OCI-LY3 (cell line): ENCODE measurements around the gene SHH.

Experiments
- H2AFZ ChIP-seq: fragments of 200-600, 300-600 bp; shearing (Covaris generic); 2 replicates; pipeline ENCODE4 v1.6.0; 2014; ENCODE audit warnings: antibody characterized with exemption, low read depth, low read length
- H3K27ac ChIP-seq: fragments of 200-600, 300-600 bp; sonication (generic); 2 replicates; pipeline ENCODE4 v1.5.1; 2014; ENCODE audit warnings: mild to moderate bottlenecking, low read length, moderate library complexity, mixed read lengths
- H3K27me3 ChIP-seq: fragments of 200-600, 300-600 bp; sonication (generic); 2 replicates; pipeline ENCODE4 v1.6.1; 2014; ENCODE audit warnings: low read depth, low read length, mixed read lengths
- H3K36me3 ChIP-seq: fragments of 200-600, 300-600 bp; sonication (generic); replicated peaks from 2 replicates; pipeline ENCODE3; 2014; ENCODE audit warnings: low read depth, low read length, mixed read lengths
- H3K4me1 ChIP-seq: fragments of 300-600, 200-600 bp; sonication (generic); 2 replicates; pipeline ENCODE4 v1.6.1; 2014; ENCODE audit warnings: low read length, mixed read lengths
- H3K4me2 ChIP-seq: fragments of 200-600, 300-600 bp; sonication (generic); 2 replicates; pipeline ENCODE4 v1.6.1; 2014; ENCODE audit warnings: low read length, mixed read lengths
- H3K4me3 ChIP-seq: fragments of 300-600, 200-600 bp; sonication (generic); 2 replicates; pipeline ENCODE4 v1.5.1; 2014; ENCODE audit warnings: antibody characterized with exemption, mild to moderate bottlenecking, low read length, moderate library complexity
- H3K79me2 ChIP-seq: fragments of 300-600, 200-600 bp; shearing (Covaris generic); 2 replicates; pipeline ENCODE4 v1.6.1; 2014; ENCODE audit warnings: mild to moderate bottlenecking, low read length, mixed read lengths
- H3K9ac ChIP-seq: fragments of 300-600, 200-600 bp; shearing (Covaris generic); 2 replicates; pipeline ENCODE4 v1.6.0; 2014; ENCODE audit warnings: mild to moderate bottlenecking, low read length, moderate library complexity
- H3K9me3 ChIP-seq: fragments of 200-600, 300-600 bp; shearing (Covaris generic); 2 replicates; pipeline ENCODE4 v1.6.1; 2014; ENCODE audit warnings: low read length, mixed read lengths; ENCODE audit not compliant: insufficient read depth
- H4K20me1 ChIP-seq: fragments of 200-600, 300-600 bp; sonication (generic); 2 replicates; pipeline ENCODE4 v1.6.1; 2016; ENCODE audit warnings: low read length, mixed read lengths; ENCODE audit not compliant: insufficient read depth
- EZH2phosphoT487 ChIP-seq: fragments of 200-600 bp; shearing (Covaris generic); IDR thresholded peaks from 2 replicates; pipeline ENCODE4 v1.6.1; 2018; ENCODE audit warnings: antibody characterized with exemption, mixed run types, low read depth
- TF ChIP-seq, protein P1 (sequence below): fragments of 200-600, 300-600 bp; sonication (generic); IDR thresholded peaks from 2 replicates; pipeline ENCODE4 v1.5.1; 2014; ENCODE audit warnings: antibody characterized with exemption, low read length, low read depth

SHH gene

DNA sequence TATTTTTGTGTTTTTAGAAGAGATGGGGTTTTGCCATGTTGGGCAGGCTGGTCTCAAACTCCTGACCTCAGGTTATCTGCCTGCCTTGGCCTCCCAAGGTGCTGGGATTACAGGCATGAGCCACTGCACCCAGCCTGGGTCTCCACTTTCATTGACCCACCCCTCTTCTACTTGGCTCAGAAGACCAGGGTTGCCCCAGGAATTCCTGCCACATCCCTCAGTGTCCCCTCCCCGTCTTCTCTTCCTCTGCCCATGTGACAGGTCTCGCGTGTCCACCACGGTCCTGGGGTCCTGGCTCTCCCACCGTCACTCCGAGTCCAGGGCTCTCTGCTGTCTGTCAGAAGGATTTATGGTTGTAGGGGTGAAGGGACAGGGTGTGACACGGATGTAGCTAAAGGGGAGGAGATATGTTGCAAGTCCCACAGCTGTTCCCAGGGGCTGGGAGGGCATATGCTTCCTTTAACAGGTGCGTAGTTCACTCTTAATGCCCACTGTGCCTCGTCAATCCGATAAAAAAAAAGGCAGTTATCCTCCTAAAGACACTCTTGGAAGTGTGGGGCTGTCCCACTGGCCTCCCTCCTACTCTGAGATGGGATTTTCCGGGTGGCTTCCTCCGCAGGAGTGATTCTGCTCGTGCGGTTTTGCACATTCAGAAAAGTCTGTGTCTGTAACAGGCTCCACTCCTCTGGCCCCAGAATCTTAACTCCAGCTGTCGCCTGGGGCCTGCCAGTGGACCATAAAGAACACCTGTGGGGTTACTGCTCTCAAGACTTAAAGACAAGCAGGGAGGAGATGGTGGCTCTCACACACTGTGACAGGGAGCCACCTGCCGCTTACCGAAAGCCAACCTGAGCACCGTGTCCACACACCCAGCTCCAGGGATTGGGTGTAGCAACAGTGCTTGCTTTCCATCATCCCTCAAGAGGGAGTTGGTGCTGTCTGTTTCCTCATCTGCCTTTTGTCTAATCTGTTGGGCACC, 36.7 kb upstream of the SHH start:
- H4K20me1 ChIP-seq: no peaks in the 10 kb centered on the region
- no peak overlapping the region for H3K27ac ChIP-seq
- H3K9me3 ChIP-seq: no peaks in the 10 kb centered on the region
- H3K4me2 ChIP-seq: no peak overlapping the region
- no peaks in the 10 kb centered on the region for H3K36me3 ChIP-seq
- no peak overlapping the region for H3K4me3 ChIP-seq
- H3K9ac ChIP-seq: no peak overlapping the region
- no peaks in the 10 kb centered on the region for H3K4me1 ChIP-seq
- H3K27me3 ChIP-seq: peaks cover 11% of the 10 kb centered on the region
- no peak for TF ChIP-seq EZH2phosphoT487
- TF ChIP-seq, protein P1, sequence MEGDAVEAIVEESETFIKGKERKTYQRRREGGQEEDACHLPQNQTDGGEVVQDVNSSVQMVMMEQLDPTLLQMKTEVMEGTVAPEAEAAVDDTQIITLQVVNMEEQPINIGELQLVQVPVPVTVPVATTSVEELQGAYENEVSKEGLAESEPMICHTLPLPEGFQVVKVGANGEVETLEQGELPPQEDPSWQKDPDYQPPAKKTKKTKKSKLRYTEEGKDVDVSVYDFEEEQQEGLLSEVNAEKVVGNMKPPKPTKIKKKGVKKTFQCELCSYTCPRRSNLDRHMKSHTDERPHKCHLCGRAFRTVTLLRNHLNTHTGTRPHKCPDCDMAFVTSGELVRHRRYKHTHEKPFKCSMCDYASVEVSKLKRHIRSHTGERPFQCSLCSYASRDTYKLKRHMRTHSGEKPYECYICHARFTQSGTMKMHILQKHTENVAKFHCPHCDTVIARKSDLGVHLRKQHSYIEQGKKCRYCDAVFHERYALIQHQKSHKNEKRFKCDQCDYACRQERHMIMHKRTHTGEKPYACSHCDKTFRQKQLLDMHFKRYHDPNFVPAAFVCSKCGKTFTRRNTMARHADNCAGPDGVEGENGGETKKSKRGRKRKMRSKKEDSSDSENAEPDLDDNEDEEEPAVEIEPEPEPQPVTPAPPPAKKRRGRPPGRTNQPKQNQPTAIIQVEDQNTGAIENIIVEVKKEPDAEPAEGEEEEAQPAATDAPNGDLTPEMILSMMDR: no peak
- H3K79me2 ChIP-seq: no peaks in the 10 kb centered on the region
- H2AFZ ChIP-seq: no peak overlapping the region

DNA sequence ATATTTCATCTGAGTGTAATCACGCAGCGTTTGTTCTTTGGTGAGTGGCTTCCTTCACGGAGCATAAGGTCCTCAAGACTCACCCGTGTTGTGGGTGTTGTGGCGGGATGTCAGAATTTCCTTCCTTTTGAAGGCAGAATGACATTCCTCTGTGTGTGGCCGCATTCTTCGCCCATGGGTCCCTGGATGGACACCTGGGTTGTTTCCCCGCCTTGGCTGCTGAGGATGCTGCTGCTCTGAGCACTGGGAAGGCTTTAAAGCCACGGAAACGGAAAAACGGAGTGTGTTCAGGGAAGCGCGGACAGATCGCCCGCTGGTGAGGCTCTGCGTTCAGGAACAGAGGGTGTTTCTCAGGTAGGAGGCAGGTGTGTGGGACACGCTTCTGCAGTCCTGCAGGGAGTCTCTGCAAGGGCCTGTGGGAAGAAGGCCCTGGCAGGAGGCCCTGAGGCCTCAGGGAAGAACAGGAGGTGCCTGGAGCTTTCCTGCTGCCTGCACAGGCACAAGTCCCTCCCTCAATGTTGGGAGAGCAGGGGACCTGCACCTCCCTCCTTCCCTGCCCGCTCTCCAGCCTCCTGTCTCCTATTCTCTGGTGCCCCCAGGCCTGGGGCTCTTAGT, 35.7 kb upstream of the SHH start:
- Histone ChIP-seq H3K9ac (no peak overlapping the region), H3K36me3 (no peaks in the 10 kb centered on the region), H2AFZ (no peak overlapping the region), H3K27me3 (peaks cover 11% of the 10 kb centered on the region; the same call in 1 of the 2 replicates), H3K4me1 (no peaks in the 10 kb centered on the region), H3K4me2 (no peak overlapping the region), H3K79me2 (no peaks in the 10 kb centered on the region), H4K20me1 (no peaks in the 10 kb centered on the region), H3K9me3 (no peaks in the 10 kb centered on the region), H3K4me3 (no peak overlapping the region), H3K27ac (no peak overlapping the region)
- TF ChIP-seq, protein P1: no peak
- TF ChIP-seq EZH2phosphoT487: no peak

- no peak overlapping the region for H3K4me3 ChIP-seq
- H3K9ac ChIP-seq: no peak overlapping the region
- no peak overlapping the region for H3K4me2 ChIP-seq
- H2AFZ ChIP-seq: no peak overlapping the region
- no peak overlapping the region for H3K27ac ChIP-seq
- no peaks in the 10 kb centered on the region for H3K9me3 ChIP-seq
- H3K79me2 ChIP-seq: no peaks in the 10 kb centered on the region
- no peaks in the 10 kb centered on the region for H4K20me1 ChIP-seq
- no peaks in the 10 kb centered on the region for H3K36me3 ChIP-seq
- peaks cover 11% of the 10 kb centered on the region; the same call in 1 of the 2 replicates for H3K27me3 ChIP-seq
- no peaks in the 10 kb centered on the region for H3K4me1 ChIP-seq
- TF ChIP-seq, protein P1: no peak
- no peak for TF ChIP-seq EZH2phosphoT487
These were observed 34.7 kb upstream of the SHH start for GRCh38 chr7:155846936-155847335.

- Histone ChIP-seq H4K20me1 (no peaks in the 10 kb centered on the region), H2AFZ (no peak overlapping the region), H3K36me3 (no peaks in the 10 kb centered on the region), H3K27ac (no peak overlapping the region), H3K79me2 (no peaks in the 10 kb centered on the region), H3K27me3 (peaks cover 11% of the 10 kb centered on the region; the same call in 1 of the 2 replicates), H3K4me1 (no peaks in the 10 kb centered on the region), H3K4me3 (no peak overlapping the region), H3K9me3 (no peaks in the 10 kb centered on the region), H3K4me2 (no peak overlapping the region), H3K9ac (no peak overlapping the region)
- TF ChIP-seq, protein P1: no peak
- TF ChIP-seq EZH2phosphoT487: no peak
These were observed 33.9 kb upstream of the SHH start for GRCh38 chr7:155846156-155846555.
